Liver (tissue), 9 donors: ENCODE measurements around the gene MPND. TPM values are rescaled to one million over a fixed set of nuclear protein-coding genes. Genes with fewer than 3 reads are reported as not detected.

ENCODE experiments used
- DNase-seq: peaks from one replicate; pipeline ENCODE4 v3.0.0-alpha.2; 2017; ENCODE audit warnings: low spot score
- H3K27ac ChIP-seq, 2 donors: one replicate each; pipeline ENCODE4 v1.7.0; 2013; ENCODE audit warnings: inconsistent platforms in 2 of 2, low read length in 2 of 2, control low read depth in 1 of 2, low read depth in 1 of 2, mild to moderate bottlenecking in 1 of 2
- H3K27me3 ChIP-seq, 4 donors: one replicate each; pipeline versions ENCODE4 v1.6.1 to v1.7.0; 2013; ENCODE audit warnings: low read length in 3 of 4, inconsistent platforms in 1 of 4, mild to moderate bottlenecking in 1 of 4, moderate library complexity in 1 of 4; ENCODE audit not compliant: control insufficient read depth in 4 of 4, insufficient read depth in 4 of 4
- H3K36me3 ChIP-seq, 4 donors: one replicate each; pipeline versions ENCODE4 v1.6.1 to v1.7.0; 2013; ENCODE audit warnings: low read length in 3 of 4, mild to moderate bottlenecking in 3 of 4, low read depth in 1 of 4, moderate library complexity in 1 of 4; ENCODE audit not compliant: control insufficient read depth in 4 of 4, insufficient read depth in 3 of 4
- H3K4me1 ChIP-seq, 4 donors: one replicate each; pipeline versions ENCODE4 v1.6.1 to v1.7.0; 2013; ENCODE audit warnings: low read length in 3 of 4, mild to moderate bottlenecking in 3 of 4, moderate library complexity in 1 of 4; ENCODE audit not compliant: control insufficient read depth in 4 of 4, insufficient read depth in 4 of 4
- H3K4me3 ChIP-seq, 3 donors: one replicate each; pipeline versions ENCODE4 v1.6.1 to v1.7.0; 2013; ENCODE audit warnings: low read length in 3 of 3, control low read depth in 1 of 3, low read depth in 1 of 3, mild to moderate bottlenecking in 1 of 3
- H3K9ac ChIP-seq, 2 donors: one replicate each; pipeline ENCODE4 v1.7.0; 2013; ENCODE audit warnings: low read length in 2 of 2, mild to moderate bottlenecking in 2 of 2, moderate library complexity in 2 of 2, control low read depth in 1 of 2, low read depth in 1 of 2
- H3K9me3 ChIP-seq, 4 donors: one replicate each; pipeline versions ENCODE4 v1.6.1 to v1.7.0; 2013; ENCODE audit warnings: low read length in 3 of 4; ENCODE audit not compliant: control insufficient read depth in 4 of 4
- EGR1 ChIP-seq, 2 donors: IDR thresholded peaks; 2 replicates each; pipeline ENCODE4 v1.6.1; 2016 to 2018; ENCODE audit warnings: antibody characterized with exemption in 2 of 2, low read depth in 2 of 2
- FOXA1 ChIP-seq: IDR thresholded peaks from 2 replicates; pipeline ENCODE4 v1.6.1; 2016; ENCODE audit warnings: antibody characterized with exemption
- FOXA2 ChIP-seq: IDR thresholded peaks from 2 replicates; pipeline ENCODE4 v1.6.1; 2016; ENCODE audit warnings: antibody characterized with exemption
- GABPA ChIP-seq, 2 donors: IDR thresholded peaks in 1 of 2; conservative IDR thresholded peaks in 1 of 2; 2 replicates each; pipeline ENCODE4 v1.6.1; 2016; ENCODE audit warnings: antibody characterized with exemption in 2 of 2, mild to moderate bottlenecking in 1 of 2, moderate library complexity in 1 of 2
- HNF4A ChIP-seq, 2 donors: conservative IDR thresholded peaks; 2 replicates each; pipeline ENCODE4 v1.6.1; 2016; ENCODE audit warnings: antibody characterized with exemption in 2 of 2, mild to moderate bottlenecking in 2 of 2
- HNF4G ChIP-seq: IDR thresholded peaks from 2 replicates; pipeline ENCODE4 v1.6.1; 2016; ENCODE audit warnings: antibody characterized with exemption
- JUND ChIP-seq, 2 donors: IDR thresholded peaks; 2 replicates each; pipeline ENCODE4 v1.6.1; 2016; ENCODE audit warnings: antibody characterized with exemption in 2 of 2
- NR2F2 ChIP-seq: IDR thresholded peaks from 2 replicates; pipeline ENCODE4 v1.6.1; 2016; ENCODE audit warnings: antibody characterized with exemption
- RAD21 ChIP-seq, 2 donors: IDR thresholded peaks; 2 replicates each; pipeline ENCODE4 v1.6.1; 2016; ENCODE audit warnings: antibody characterized with exemption in 2 of 2, mild to moderate bottlenecking in 2 of 2
- RXRA ChIP-seq, 2 donors: IDR thresholded peaks; 2 replicates each; pipeline ENCODE4 v1.6.1; 2017 to 2018; ENCODE audit warnings: antibody characterized with exemption in 2 of 2, mild to moderate bottlenecking in 1 of 2
- SP1 ChIP-seq: IDR thresholded peaks from 2 replicates; pipeline ENCODE4 v1.6.1; 2018; ENCODE audit warnings: antibody characterized with exemption, mild to moderate bottlenecking
- TAF1 ChIP-seq: conservative IDR thresholded peaks from 2 replicates; pipeline ENCODE4 v1.6.1; 2016; ENCODE audit warnings: antibody characterized with exemption, mild to moderate bottlenecking
- YY1 ChIP-seq: IDR thresholded peaks from 2 replicates; pipeline ENCODE4 v1.6.1; 2016; ENCODE audit warnings: antibody characterized with exemption, mild to moderate bottlenecking
- WGBS: extraction: QIAGEN DNeasy Blood & Tissue Kit; methylation state at CpG from one replicate; pipeline ENCODE4 v1.1.7; 2013; 5-methylcytosine and 5-hydroxymethylcytosine counted together
- polyA plus RNA-seq, 2 donors: library from polyadenylated mRNA; stranded (reverse) in 1 of 2; unstranded in 1 of 2; fragments of 200-250 nt in 1 of 2; fragments of >200 nt in 1 of 2; fragmentation: Nextera tagmentation in 1 of 2; extraction: Ambion mirVana in 1 of 2; gene quantifications; one replicate each; pipeline versions ENCODE4 v1.2.1 to v1.2.3, GENCODE V29; 2013 to 2015
- total RNA-seq, 2 donors: library from RNA; depleted of rRNA; stranded (reverse); fragments of >200 nt; gene quantifications; one replicate each; pipeline ENCODE4 v1.2.3, GENCODE V29; 2014
- TF ChIP-seq, protein P1 (sequence below): fragments of 150-350 bp; IDR thresholded peaks from 2 replicates; pipeline ENCODE4 v1.5.1; 2017; ENCODE audit warnings: improper control_type of control experiment, low read depth, low read length; ENCODE audit not compliant: missing input control
- TF ChIP-seq, protein P2 (sequence below): IDR thresholded peaks from 2 replicates; pipeline ENCODE4 v1.6.1; 2016; ENCODE audit warnings: antibody characterized with exemption
- TF ChIP-seq, protein P3 (sequence below): IDR thresholded peaks from 2 replicates; pipeline ENCODE4 v1.6.1; 2016; ENCODE audit warnings: antibody characterized with exemption
- TF ChIP-seq, protein P4 (sequence below): IDR thresholded peaks from 2 replicates; pipeline ENCODE4 v1.6.1; 2016; ENCODE audit warnings: antibody characterized with exemption
- TF ChIP-seq, protein P5 (sequence below): IDR thresholded peaks from 2 replicates; pipeline ENCODE4 v1.6.1; 2016; ENCODE audit warnings: antibody characterized with exemption, mild to moderate bottlenecking
- donor health status: healthy.
- donor health status: healthy.
- donor health status: healthy.
- donor health status: healthy.
- donor health status: healthy.

The MPND gene
- total and polyA plus RNA-seq, 4 donors, result 4.7 to 9.9 (median 9.2) TPM

DNA sequence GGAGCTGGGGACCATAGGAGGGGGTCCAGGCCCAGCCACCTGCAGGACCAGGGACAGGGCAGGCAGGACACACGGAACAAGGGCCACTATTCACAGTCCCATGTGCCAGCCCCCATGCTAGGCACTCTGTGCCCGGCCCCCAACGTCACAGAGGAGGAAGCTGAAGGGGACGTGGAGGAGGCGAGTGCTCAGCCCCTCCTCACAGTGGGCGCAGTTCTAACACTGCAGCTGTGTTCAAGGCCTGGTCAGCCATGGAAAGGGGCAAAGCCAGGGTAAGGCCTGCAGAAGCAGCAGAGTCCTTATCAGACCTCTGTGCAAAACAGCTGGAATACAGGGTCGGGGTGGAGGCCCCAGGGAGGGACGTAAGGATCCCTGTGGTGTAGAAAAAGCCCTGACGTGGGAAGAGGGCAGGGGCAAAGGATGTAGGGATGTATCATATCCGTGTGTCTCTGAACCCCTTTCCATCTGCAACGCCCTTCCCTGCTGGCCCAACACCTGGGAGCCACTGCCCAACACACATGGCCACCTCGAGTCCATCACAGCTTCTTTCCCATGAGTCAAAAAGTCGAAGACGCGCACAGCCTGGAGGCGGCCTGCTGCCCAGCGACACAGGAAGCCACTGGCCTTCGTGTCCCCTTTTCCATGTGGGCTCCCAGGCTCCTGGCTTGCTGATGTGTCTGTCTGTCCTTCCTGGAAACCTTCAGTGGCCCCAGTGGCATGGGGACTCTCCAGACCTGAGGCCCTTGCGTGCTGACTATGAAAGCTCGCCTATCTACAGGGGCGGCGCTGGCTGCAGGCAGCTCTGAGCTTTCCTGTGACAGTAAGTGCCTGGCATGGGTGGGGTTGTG lies 29.0 kb downstream of the MPND start:
- Histone ChIP-seq H3K4me3 (no peak overlapping the region), H3K9ac (no peak overlapping the region), H3K27me3 (no peaks in the 10 kb centered on the region), H3K9me3 (no peaks in the 10 kb centered on the region), H3K36me3 (peaks cover 0 to 3% (median under 1%) of the 10 kb centered on the region in 4 donors), H3K4me1 (peaks cover 28 to 89% (median 58%) of the 10 kb centered on the region in 4 donors), H3K27ac (peak overlapping the region; percentile 4 to 28)
- TF ChIP-seq, protein P1, sequence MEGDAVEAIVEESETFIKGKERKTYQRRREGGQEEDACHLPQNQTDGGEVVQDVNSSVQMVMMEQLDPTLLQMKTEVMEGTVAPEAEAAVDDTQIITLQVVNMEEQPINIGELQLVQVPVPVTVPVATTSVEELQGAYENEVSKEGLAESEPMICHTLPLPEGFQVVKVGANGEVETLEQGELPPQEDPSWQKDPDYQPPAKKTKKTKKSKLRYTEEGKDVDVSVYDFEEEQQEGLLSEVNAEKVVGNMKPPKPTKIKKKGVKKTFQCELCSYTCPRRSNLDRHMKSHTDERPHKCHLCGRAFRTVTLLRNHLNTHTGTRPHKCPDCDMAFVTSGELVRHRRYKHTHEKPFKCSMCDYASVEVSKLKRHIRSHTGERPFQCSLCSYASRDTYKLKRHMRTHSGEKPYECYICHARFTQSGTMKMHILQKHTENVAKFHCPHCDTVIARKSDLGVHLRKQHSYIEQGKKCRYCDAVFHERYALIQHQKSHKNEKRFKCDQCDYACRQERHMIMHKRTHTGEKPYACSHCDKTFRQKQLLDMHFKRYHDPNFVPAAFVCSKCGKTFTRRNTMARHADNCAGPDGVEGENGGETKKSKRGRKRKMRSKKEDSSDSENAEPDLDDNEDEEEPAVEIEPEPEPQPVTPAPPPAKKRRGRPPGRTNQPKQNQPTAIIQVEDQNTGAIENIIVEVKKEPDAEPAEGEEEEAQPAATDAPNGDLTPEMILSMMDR, result no peak
- TF ChIP-seq HNF4G (no peak), HNF4A (conservative IDR thresholded peaks at IDR 0.05) (no peak)
- TF ChIP-seq, protein P2, sequence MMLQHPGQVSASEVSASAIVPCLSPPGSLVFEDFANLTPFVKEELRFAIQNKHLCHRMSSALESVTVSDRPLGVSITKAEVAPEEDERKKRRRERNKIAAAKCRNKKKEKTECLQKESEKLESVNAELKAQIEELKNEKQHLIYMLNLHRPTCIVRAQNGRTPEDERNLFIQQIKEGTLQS, result no peak
- peak; percentile 72 for DNase-seq
- 87% methylated on average over 22 of the region's 22 CpGs for WGBS

DNA sequence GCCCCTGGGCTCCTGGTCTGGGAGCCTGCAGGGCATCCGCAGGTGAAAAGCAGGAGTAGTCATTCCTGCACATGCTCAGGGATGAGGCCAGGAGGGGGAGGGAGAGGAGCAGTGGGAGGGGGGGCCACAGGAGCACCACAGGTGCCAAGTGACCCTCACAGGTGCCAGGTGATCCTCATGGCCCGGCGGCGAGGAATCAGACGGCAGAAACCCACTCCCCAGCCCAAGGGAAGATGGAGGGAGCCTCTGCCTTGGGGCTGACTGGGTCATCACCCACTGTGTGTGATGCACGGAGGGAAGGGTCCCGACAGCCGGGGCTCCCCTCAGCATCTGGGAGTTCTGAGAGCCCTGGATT lies 29.6 kb downstream of the MPND start:
- no peak overlapping the region for H3K4me3 ChIP-seq
- H3K9me3 ChIP-seq, result no peaks in the 10 kb centered on the region
- WGBS, result 90% methylated on average over 8 of the region's 8 CpGs
- no peak overlapping the region for H3K9ac ChIP-seq
- H3K27ac ChIP-seq, result peak overlapping the region; percentile 4 to 88
- no peak for DNase-seq
- H3K27me3 ChIP-seq, result no peaks in the 10 kb centered on the region
- TF ChIP-seq, protein P2, result no peak
- no peak for TF ChIP-seq HNF4G
- no peak for TF ChIP-seq EGR1 (IDR thresholded peaks at IDR 0.05; ENCODE audit: low read depth in 2 of 2)
- TF ChIP-seq NR2F2, result no peak
- TF ChIP-seq, protein P3, sequence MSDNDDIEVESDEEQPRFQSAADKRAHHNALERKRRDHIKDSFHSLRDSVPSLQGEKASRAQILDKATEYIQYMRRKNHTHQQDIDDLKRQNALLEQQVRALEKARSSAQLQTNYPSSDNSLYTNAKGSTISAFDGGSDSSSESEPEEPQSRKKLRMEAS, result no peak
- no peak for TF ChIP-seq FOXA1
- TF ChIP-seq TAF1, result no peak
- no peak for TF ChIP-seq HNF4A (conservative IDR thresholded peaks at IDR 0.05)
- no peak for TF ChIP-seq GABPA (IDR thresholded peaks at IDR 0.05 in 1 of 2, conservative IDR thresholded peaks at IDR 0.05 in 1 of 2)
- no peak for TF ChIP-seq YY1
- TF ChIP-seq, protein P1, result no peak
- TF ChIP-seq, protein P4, sequence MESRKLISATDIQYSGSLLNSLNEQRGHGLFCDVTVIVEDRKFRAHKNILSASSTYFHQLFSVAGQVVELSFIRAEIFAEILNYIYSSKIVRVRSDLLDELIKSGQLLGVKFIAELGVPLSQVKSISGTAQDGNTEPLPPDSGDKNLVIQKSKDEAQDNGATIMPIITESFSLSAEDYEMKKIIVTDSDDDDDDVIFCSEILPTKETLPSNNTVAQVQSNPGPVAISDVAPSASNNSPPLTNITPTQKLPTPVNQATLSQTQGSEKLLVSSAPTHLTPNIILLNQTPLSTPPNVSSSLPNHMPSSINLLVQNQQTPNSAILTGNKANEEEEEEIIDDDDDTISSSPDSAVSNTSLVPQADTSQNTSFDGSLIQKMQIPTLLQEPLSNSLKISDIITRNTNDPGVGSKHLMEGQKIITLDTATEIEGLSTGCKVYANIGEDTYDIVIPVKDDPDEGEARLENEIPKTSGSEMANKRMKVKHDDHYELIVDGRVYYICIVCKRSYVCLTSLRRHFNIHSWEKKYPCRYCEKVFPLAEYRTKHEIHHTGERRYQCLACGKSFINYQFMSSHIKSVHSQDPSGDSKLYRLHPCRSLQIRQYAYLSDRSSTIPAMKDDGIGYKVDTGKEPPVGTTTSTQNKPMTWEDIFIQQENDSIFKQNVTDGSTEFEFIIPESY, result no peak
- no peak for TF ChIP-seq SP1
- TF ChIP-seq JUND (IDR thresholded peaks at IDR 0.05), result no peak
- TF ChIP-seq FOXA2, result no peak
- TF ChIP-seq RXRA (IDR thresholded peaks at IDR 0.05), result no peak
- no peak for TF ChIP-seq RAD21 (IDR thresholded peaks at IDR 0.05)
- TF ChIP-seq, protein P5, sequence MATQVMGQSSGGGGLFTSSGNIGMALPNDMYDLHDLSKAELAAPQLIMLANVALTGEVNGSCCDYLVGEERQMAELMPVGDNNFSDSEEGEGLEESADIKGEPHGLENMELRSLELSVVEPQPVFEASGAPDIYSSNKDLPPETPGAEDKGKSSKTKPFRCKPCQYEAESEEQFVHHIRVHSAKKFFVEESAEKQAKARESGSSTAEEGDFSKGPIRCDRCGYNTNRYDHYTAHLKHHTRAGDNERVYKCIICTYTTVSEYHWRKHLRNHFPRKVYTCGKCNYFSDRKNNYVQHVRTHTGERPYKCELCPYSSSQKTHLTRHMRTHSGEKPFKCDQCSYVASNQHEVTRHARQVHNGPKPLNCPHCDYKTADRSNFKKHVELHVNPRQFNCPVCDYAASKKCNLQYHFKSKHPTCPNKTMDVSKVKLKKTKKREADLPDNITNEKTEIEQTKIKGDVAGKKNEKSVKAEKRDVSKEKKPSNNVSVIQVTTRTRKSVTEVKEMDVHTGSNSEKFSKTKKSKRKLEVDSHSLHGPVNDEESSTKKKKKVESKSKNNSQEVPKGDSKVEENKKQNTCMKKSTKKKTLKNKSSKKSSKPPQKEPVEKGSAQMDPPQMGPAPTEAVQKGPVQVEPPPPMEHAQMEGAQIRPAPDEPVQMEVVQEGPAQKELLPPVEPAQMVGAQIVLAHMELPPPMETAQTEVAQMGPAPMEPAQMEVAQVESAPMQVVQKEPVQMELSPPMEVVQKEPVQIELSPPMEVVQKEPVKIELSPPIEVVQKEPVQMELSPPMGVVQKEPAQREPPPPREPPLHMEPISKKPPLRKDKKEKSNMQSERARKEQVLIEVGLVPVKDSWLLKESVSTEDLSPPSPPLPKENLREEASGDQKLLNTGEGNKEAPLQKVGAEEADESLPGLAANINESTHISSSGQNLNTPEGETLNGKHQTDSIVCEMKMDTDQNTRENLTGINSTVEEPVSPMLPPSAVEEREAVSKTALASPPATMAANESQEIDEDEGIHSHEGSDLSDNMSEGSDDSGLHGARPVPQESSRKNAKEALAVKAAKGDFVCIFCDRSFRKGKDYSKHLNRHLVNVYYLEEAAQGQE, result no peak
- peaks cover 26 to 91% (median 59%) of the 10 kb centered on the region in 4 donors for H3K4me1 ChIP-seq
- H3K36me3 ChIP-seq, result no peaks in the 10 kb centered on the region
